Gastroesophageal sphincter (tissue), 3 donors: Measurements from ENCODE around the gene PTPRO.

ENCODE experiments used
- CTCF ChIP-seq, 4 experiments: fragments of 200-600 bp in 2 of 4; fragments of 450-650 bp in 2 of 4; sonication (generic) in 1 of 4; IDR thresholded peaks; one replicate each; pipeline ENCODE4 v1.5.1; 2017 to 2019; ENCODE audit warnings: antibody characterized with exemption in 4 of 4, mild to moderate bottlenecking in 2 of 4, moderate library complexity in 2 of 4
- POLR2A ChIP-seq, 2 donors: fragments of 450-650 bp; IDR thresholded peaks; one replicate each; pipeline ENCODE4 v1.6.1; 2017; ENCODE audit warnings: antibody characterized with exemption in 2 of 2, mild to moderate bottlenecking in 2 of 2, moderate library complexity in 1 of 2
- POLR2AphosphoS5 ChIP-seq: sonication (generic); formaldehyde crosslinking; IDR thresholded peaks from one replicate; pipeline ENCODE4 v1.6.1; 2017; ENCODE audit warnings: antibody characterized with exemption

DNA sequence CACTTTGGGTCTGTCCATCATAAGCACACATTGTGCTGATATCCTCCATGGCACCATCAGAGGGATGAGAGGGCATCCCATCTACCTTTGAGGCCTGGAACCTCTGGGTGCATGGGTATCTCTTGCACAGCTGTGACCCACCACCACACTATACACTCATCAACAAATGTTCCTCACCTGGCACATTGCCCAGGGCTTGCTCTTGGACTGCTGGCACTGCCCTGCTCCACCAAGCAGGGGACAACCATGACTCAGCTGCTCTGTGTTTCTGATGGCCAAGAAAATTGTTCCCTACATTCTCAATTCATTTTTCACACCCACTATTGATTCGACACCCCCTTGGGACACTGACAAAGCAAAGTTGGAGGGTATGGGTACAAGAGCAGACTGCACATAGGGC is 155.5 kb downstream of the PTPRO start:
- TF ChIP-seq CTCF (IDR thresholded peaks at IDR 0.05) (no peak), POLR2A (IDR thresholded peaks at IDR 0.05) (no peak), POLR2AphosphoS5 (no peak)
